Measurements from ENCODE around the gene VANGL1.

- TF ChIP-seq CTCF (IDR thresholded peaks at IDR 0.05) (no peak), EZH2 (IDR thresholded peaks at IDR 0.05) (no peak), EZH2phosphoT487 (IDR thresholded peaks at IDR 0.05) (no peak)
Observed at GRCh38 chr1:115606305-115606704, 35.5 kb upstream of the VANGL1 start.

Data from neural progenitor cell (in vitro differentiated cells).